Fibroblast of skin of left biceps (primary cell): ENCODE measurements around the gene TRPC3.

Experiments
- DNase-seq, 2 experiments: peaks; one replicate each; pipeline ENCODE4 v3.0.0-alpha.2; 2013; ENCODE audit warnings: low read depth in 2 of 2

TRPC3 gene

DNA sequence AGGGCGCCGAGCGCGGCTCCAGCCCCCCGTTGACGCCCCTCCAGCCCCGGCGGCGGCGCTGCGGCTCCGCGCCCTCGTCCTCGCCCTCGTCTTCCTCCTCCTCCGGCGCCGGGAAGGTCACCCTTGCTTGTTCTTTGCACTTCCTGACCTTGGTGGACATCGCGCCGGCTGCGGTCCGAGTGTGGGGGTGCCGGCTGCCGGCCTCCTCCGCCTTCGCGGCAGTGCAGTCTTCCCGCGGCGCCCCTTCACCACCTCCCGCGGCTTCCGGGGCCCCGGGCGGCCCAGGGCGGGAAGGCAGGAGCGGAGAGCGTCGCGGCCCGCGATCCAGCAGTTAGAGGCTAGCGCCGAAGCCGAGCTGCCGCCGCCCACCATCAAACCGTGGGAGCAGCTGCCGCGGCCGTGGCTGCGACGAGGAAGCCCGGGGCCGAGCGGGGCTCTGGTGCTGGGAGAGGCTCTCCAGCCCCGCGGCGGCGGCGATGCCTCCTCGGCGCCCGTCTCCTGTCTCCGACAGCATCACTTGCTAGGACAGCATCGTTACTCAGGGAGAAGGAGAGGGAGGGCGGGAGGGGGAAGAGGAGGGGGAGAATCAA lies at the start of gene TRPC3:
TRPC3 (minus strand) TSS at position 540 of the 590 bp plus-strand sequence; CDS start at position 160, 380 bp downstream.
- DNase-seq, result no peak

DNA sequence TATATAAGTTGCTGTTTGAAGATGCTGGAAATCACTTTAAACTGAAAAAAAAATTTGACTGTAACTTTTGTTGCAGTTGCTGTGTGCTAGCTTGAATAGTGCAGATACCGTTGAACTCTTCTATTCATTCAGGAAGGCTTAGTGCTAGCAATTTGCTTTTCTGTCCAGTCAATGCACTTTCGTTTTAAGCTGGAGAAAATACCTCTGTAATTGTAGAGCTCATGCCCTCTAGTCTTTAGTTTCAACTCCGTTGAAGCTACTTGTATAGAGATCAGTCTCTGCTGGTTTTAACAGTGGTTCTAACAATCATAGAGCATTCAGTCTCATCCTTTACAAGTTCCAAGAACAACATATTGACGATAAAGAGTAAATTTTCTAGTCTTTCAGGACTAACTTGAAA lies 49.0 kb upstream of the TRPC3 start:
- no peak for DNase-seq

DNA sequence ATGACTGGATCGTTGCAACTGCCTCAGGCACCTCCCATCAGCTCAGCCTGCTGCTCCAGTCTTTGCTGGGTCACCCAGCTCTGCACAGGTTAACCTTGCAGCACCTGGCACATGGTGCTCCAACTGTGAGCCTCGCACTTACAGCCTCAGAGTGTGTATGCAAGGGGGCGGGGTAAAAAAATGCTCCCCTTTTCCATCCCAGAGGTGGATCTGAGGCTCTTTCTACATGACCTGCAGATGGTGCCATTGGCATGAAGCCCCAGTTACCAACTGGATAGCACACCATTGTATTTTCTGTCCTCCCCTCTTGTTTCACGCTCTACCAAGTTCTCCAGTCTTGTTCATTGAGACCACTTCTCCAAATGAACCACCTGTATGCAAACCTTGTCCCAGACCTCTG lies 46.2 kb upstream of the TRPC3 start:
- no peak for DNase-seq

DNA sequence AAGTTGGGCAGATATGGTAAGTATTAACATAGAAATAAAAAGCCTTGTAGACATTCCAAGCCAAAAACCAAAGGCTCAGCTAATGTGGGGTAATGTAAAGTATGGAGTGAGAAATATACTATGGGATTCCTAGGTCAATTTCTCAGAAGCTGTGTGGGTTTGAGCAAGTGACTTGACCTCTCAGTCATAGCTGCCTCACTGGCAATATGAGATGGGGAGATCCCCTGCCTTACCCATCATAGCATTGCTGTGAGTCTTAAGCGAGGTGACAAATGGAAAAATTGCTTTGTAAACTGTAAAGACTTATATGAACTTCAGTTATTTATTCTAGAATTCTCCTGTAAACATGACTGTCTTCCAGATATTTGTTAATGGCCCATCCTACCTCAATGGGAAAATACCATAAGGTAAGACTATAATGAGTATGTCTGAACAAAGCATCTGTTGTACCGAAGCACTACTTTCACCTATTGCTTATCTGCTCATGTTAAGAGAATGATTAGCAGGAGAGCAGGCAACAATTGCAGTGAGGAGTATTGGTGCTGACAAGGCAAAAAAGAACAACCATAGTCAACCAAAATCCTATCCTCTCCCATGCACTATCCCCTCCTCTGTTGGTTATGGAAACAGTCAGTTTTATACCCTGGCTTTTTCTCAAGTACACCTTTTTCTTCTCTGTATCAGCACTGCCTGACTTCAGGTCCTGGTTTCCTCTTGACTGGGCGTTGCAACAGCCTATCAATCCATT lies 44.1 kb upstream of the TRPC3 start:
- no peak for DNase-seq

DNA sequence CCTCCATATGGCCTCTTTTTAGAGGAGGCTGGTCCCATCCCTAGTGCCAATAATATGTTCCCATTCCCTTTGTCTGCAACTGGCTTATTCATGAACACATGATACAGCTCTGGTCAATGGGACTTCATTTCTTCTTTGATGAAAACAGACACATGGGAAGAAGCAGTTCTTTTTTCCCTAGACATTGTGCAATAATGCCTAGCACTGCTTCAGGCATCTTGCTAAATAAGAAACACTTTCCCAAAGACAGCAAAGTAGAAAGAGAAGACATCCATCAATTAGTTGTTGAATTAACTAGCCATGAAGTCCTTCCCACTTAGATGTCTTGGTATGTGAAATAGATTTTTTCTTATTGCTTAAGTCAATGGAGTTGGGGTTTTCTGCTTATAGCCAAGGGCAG lies 40.1 kb upstream of the TRPC3 start:
- no peak for DNase-seq

DNA sequence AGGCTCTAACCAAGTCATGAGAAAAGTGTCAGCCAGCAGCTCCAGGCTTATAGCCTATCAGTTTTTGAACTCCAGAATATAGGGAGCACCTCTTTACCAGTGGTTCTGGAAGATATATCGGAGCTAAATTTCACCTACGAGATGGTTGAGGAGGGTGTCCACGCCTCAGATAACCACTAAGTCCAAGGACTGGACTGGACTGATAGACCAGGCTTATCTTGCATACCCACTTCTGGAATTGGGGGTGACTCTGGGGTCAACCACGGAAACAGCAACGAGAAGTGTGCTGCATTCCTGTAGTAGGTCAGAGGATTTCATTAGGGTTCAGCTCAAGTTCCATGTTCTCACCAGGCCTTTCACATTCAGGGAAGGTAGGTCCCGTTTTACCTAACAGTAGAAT lies 38.6 kb upstream of the TRPC3 start:
- DNase-seq, result no peak

DNA sequence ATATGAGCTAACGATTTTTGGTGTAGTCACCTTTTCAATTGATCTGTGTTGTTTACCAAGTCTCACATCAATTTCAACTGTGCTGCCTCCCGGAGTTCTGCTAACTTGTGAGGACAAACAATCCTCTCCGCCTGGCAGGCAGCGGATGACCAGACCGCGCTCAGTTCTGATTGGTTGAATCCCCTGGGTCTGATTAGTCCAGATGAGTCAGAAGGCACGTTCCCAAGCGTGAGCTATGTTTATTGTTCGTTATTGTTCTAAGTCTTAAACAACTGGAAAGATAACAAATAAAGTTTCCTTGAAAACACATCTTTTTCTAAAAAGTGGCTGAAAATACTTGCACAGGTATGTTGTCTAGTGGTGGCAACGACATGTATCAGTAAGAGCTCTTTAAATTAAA lies 37.9 kb upstream of the TRPC3 start:
- no peak for DNase-seq

DNA sequence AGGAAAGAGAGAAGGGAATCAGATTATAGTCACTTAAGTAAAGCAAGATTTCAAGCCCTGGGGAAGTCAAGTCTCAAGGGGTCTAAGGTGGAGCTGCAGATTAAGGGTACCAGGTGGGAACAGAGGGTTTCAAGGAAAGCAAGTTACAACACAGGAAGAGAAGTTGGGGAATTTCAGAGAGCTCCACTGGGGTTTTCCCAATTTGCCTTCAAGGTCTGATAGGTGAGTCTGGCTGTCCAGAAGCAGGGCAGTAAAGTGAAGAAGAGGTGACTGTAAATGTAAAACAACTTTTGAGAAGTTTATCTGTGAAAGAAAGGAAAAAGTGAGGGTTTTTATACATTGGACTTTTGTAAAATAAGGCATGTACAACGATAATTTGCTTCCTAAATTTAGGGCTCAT lies 37.1 kb upstream of the TRPC3 start:
- no peak for DNase-seq

DNA sequence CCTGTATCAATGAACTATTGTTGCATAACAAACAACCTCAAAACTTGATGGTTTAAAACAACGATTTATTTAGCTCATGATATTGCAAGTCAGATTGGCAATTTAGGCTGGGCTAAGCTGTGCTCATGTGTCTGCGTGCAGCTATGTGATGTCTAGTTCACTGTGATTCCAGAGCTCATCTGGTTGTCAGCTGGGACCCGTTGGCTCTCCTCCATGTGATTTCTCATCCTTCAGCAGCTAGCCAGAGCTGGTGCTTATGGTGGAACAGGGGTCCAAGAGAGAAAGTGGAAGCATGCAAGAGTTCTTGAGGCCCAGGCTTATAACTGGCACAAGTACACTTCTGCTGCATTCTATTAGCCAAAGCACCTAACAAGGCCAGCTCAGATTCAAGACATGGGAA lies 28.8 kb upstream of the TRPC3 start:
- peak; percentile 66 to 74 for DNase-seq

DNA sequence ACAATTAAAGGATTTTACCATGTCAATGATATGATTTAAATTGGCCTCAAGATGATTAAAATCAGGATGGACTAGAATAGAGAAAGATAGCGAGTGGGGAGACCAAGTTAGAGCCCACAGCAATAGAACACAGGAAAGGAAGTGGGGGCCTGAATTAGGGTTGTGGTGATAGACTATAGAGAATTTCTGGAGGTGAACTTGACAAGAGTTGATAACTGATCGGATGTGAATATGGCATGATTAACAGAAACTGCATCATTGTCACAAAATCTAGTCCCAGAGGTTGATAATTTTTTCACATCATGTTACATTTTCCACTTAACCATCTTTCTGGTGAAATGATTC lies 26.3 kb upstream of the TRPC3 start:
- no peak for DNase-seq

DNA sequence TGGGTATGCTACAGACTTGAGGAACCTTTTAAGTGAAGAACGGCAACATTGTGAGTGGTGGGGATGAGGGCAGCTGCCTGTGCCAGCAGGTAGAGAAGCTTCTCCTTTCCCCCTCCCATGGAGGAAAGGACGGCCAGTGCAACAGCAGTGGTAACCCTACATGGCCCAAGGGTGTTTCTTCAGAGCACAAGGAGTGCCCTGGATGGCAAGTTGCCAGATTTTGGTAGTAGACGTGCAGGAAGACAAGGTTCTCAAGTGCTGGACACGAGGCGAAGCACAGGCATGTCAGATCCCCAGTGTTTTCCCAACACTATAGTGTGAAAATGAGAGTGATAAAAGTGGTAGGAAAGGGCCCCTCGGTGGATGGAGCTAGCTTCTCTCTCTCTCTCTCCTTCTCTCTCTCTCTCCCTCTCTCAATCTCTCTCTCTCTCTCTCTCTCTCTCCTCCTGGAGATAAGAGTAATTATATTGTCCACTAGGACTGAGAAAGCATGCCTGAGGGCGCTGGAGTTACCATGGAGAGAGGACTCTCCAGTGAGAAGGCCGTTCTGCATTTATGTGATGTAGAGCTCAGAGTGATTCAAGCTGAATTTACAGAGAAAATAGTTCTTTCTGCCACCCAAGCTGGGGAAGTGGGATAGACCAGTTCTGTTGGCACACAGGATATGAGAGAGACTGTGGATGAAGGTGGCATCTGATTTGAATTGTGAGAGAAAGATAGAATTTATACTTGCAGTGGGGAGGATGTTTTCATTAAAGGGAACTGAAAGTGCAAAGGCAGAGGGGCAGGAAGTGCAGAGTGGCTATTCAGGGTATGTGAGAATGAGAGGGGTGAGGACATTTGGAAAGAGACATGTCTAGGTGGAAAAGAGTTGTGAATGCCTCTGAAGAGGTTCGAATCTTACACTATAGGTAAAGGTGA lies 25.7 kb upstream of the TRPC3 start:
- no peak for DNase-seq

DNA sequence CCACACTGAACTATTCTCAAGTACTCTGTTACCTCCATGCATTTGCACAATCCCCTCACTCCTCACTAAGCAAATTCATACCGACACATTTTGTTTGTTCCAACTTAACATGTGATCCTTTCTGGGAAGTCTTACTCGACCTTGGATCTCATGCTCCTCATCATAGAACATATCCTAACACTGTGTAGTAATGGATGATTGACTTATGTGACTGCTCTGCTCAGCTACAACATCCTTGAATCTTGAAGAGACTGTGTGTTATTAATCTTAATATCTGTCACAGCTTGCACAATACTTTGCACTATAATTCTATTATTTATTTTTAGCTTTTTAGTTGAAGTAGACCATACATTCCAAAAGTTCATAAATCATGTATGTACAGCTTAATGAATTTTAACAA lies 23.9 kb upstream of the TRPC3 start:
- DNase-seq, result no peak

DNA sequence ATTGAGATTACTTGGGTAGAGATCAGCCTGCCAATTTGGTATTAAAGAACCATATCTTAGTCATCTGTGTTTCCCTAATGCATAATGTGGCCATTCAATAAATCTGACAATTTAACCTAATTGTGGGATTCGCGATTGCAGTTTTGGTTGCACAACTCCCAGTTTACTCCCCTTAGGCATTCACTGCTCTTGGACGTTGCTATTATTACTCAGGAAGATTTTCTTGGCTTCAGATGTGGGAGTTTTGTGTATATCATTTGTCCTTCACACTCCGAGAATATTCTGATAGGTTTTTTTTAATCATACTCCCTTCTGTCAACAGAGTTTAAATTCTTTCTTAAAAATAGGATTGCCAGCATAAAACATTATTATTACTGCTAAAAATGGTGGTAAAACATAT lies 22.0 kb upstream of the TRPC3 start:
- no peak for DNase-seq

DNA sequence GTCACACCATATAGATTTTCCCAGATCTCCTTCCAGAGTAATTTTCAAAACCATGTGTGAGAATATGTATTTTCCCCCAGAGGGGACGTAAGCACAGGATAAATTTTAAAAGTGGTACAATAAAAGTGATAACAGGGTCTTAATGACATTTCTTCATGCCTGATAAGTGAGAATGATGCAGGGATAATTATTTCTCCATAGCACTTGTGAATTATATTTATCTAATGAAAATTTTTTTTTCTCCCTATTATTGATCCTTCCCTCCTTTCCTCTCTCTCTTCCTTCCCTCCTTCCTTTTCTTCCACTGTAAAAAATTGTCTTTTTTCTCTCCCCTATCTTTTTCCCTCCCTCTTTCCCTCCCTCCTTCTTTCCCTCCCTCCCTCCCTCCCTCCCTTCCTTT lies 17.0 kb upstream of the TRPC3 start:
- DNase-seq, result no peak

DNA sequence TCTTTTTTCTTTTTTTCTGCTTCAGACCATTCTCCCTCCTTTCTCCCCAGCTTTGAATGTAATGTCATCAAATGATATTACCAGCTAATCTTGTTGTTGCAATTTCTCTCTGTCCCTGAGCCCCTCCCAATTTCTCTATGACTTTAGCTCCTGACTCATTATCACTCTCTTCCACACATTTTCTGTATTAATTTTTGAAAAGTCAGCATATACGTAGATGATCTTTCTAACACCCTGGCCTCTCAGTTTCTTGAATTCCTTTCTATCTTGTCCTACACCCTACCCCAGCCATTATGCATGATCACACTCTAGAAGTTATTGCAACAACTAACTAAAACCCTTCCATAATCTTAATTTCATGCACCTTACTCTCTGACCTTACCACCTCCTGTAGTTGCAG lies 13.1 kb upstream of the TRPC3 start:
- no peak for DNase-seq

DNA sequence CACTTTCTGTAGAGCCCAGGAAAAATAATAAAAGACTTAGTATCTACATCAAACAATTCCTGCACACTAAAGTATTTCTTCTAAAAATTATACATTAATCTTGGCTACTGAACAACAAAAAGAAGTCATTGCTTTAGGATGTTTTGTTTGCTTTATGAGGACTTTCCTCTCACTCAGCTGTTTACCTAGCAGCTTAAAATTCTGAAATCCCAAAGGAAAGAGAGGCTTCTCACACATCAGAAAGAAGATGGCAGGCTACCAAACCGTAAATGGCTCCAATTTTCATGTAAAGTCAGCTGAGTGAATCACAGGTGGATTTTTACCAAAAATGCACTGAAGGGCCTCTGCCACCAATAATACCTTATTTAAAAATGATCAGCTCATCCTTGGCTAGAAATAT lies 9.0 kb upstream of the TRPC3 start:
- DNase-seq, result no peak

DNA sequence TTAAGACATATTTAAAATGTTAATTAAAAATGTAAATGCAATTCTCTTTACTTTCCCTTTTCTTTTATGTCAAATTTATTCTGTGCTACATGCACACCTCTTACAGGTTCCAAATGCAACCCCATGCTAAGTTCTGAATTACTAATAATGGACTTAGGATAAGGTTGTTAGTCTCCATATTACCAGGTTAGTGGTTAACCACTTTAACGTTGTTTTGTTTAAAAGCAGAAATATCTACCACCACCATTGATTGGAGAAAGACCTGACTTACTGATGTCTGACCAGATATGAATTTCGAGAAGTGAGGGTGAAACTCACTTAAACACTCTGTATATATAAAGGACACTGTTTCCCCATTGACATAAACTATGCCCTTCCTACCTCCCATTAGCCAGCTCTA lies 6.9 kb upstream of the TRPC3 start:
- DNase-seq, result no peak

DNA sequence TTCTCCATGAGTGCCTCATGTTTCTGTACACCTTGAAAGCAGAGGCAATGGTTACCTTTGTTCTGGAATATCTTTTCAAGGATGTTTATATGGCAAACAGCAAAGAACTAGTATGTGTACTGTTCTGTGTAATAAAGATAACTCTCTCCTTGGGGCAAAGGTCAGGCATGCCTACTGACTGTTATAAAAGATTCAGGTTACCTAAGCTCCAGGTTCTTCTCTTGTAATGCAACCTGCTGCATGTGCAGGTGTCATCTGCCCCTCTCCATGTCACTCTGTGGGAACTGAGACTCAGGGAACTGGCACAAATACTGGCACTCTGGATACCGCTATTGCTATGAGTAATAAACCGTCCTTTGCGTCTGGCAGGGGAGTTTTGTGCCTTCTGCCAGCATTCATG lies 5.4 kb upstream of the TRPC3 start:
- DNase-seq, result no peak

DNA sequence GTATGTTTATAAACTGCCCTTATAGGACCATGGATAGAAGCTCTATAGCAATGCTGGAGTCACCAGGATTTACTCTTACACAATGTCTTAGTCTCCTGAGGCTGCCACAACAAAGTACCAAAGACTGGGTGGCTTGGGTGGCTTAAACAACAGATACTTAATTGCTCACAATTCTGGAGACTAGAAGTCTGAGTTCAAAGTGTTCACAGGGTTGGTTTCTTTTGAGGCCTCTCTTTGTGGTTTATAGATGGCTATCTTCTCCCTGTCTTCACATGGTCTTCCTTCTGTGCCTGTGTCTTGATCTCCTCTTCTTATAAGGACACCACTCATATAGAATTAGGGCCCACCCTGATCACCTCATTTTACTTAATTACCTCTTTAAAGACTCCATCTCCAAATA lies 2.0 kb upstream of the TRPC3 start:
- DNase-seq, result no peak

DNA sequence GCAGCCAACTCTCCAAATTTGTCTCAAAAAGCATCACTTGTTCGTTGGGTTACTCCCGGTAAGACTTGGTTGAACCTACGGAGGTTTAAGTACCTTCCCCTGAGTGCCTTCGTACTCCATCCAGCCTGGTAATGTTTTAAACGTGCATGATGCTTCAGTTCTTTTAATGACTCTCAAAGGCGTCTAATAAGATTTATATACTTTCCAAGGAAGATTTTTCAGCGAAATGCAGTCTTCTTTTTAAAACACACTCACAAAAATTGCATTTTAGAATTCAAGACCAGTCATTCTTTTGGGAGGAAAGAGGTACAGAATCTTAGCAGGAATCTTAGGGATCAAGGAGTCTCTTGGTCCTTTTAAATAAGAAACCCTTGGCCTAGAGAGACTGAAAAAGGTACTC lies 430 bp upstream of the TRPC3 start:
- no peak for DNase-seq

DNA sequence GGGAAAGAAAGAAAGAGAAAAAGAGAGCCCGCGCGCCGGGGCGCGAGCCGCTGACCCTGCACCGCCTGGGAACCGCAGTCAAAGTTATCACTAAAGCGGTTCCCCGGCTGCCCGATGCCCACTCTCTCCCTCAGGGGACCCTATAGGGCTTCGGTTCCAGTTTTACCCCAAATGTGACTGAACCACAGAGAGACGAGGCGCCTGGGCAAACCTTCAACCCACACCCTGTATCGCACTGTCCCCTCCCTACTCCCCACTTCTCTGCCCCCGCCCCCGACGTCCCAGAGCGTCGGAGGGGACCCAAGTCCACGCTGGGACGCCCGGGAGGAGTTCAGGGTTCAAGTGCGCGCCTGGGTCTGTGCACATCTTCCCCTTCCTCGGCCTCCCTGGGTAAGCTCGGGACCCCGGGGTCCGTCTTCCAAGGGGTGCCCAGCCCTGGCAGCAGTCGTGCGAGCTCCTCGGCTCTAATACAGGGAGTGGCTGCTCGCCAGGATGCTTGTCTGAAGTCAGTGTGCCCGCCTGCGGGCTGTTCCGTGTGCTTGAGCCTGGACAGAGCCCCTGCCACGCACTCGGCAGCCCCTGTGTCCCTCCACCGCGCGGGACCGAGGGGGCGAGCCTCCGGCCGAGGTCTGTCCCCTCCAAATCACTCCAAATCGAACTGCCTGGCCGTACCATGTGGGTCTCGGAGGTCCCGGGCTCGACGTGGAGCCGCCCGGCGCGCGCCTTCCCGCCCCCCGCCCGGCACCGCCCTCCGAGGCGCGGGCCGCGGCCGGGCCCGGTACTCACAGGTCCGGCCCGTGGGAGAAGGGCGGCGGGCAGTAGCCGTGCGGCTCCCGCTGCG lies 960 bp downstream of the TRPC3 start:
- DNase-seq, result no peak

DNA sequence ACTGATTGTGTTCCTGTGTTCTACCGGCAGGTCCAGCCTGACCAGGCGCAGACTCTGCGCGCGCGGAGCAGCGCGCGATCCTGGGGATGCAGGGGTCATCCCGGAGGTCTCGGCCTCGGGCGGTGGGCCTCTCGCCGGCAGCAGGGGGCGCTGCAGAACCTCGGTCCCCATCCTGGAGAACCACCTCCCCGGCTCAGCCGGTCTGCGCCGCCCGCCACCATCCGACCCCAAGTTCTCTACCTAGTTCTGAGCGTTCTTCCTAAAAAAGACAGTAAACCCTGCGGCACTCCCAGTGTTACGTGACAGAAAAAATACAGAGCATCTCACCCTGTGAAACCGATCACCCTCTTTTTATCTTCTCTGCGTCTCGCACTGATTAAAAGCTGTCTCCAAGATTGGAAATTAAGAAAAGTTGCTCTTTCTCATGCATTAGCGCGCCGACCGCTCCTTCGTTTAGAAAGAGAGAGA lies 1.6 kb downstream of the TRPC3 start:
- DNase-seq, result peak; percentile 30 to 32
